GM19099 (cell line): ENCODE data around the gene MCTP2.

Experiments
- POLR2A ChIP-seq: IDR thresholded peaks from 3 replicates; pipeline ENCODE4 v1.6.1; 2011; ENCODE audit warnings: low read depth; ENCODE audit not compliant: insufficient read length; ENCODE audit errors: extremely low read depth

The MCTP2 gene

DNA sequence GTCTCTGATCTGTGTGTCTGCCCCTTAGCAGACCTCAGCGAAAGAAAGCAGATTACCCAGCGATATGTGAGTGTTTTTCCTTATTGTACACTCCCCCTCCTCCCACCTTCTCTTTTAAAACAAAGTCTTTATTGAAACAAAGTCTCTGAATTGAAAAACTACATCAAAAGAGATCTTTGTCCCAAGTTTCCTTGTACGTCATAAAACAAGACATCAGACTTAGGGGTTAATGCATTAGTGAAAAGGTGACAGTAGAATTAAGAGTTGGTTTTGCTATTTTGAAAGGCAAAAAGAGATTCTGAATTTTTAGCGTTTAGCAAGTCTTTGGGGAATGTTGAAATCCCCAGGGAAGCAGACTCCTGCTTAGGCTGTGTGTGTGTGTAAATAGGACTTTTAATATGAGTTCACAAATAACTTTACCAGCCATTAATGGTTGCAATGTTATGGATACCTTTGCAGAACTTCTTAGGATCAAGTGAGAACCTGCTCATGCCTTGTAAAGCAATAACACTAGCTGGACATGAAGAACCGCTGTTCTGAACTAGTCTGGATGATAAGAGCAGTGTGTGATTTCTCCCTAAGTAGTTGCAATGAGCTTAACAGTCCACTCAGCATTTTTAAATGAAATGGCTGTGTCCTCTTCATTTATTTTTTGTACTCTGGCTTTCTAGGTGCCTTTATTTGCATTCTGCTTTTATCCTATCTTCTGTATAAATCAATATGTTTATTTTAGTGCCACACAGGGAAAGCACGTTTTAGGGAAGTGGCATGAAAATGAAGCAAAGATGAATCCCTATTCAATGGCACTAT is 136.6 kb downstream of the MCTP2 start:
- no peak for TF ChIP-seq POLR2A

GRCh38 chr15:94370206-94370935 is 139.0 kb downstream of the MCTP2 start:
- TF ChIP-seq POLR2A = no peak

GRCh38 chr15:94370936-94371285 is 139.6 kb downstream of the MCTP2 start:
- TF ChIP-seq POLR2A = no peak

GRCh38 chr15:94372821-94373220 is 141.5 kb downstream of the MCTP2 start:
- no peak for TF ChIP-seq POLR2A

- TF ChIP-seq POLR2A = no peak
Observed at GRCh38 chr15:94375997-94376396, 144.6 kb downstream of the MCTP2 start.

DNA sequence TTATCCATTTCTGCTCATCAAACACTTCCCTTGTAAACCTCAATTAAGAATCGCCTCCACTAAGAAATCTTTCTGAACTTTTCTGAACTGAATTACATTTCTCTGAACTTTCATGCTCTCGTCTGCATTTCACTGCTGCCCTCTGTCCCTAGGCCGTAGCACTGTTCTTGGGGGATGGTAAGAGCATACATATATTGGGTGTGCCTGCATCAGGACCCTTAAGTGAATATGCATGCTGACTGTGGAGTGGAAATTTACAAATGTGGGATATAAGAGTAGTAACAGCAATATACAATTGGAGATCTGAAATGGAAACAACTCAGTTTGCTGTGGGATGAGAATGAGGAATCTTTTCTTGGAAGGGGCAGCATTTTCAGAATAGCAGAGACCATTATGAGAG is 148.6 kb downstream of the MCTP2 start:
- no peak for TF ChIP-seq POLR2A

GRCh38 chr15:94380798-94381197 is 149.4 kb downstream of the MCTP2 start:
- TF ChIP-seq POLR2A = no peak

- TF ChIP-seq POLR2A = no peak
Observed at GRCh38 chr15:94381384-94381783, 150.0 kb downstream of the MCTP2 start.

DNA sequence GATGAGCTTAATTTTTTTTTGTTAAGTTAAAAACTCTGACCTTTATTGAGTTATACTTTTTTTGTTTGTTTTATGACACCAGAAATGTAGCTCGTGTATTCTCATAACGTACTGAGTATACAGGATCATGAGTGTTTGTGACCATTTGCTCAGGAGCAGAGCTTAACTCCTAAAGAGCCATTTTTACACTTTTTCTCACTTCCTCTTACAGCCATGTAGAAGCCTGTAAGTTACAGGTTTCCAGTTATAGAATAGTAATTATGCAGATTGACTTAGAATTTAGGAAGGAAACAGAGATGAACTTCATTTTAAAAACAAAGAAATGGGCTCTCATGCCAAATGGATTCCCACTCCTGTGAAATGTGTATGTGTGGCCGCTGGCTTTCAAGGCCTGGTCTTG is 151.7 kb downstream of the MCTP2 start:
- TF ChIP-seq POLR2A = no peak

DNA sequence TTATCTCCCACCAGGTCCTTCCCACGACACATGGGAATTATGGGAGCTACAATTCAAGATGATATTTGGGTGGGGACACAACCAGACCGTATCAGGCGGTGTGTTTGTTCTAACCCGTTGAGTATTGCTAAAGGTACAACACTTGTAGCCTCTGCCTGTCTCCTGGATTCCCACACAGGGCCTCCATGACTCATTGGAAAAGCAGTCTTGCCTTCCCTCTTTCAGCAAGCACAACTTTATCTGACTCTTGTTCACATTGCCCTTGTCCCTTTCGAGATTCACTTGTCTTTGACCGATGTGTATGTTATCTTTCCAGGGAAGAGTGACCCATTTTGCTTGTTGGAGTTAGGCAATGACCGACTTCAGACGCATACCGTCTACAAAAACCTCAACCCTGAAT is 152.3 kb downstream of the MCTP2 start:
- TF ChIP-seq POLR2A = no peak

DNA sequence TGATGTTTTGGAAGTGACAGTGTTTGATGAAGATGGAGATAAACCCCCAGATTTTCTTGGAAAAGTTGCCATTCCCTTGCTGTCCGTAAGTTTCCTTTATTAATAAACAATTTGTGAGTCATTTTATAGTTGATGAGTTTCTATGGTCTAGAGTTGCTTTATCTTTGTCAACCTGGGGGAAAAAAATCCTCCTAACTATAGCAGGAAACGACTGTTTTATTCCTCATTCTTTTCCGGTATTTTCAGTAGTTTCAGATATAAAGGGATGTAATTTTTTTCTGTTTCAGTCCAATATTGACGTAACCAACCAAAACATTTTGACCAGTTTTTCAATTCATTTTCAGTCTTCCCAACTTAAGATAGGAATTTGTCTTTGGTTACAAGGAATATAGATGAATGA is 154.1 kb downstream of the MCTP2 start:
- TF ChIP-seq POLR2A = no peak

DNA sequence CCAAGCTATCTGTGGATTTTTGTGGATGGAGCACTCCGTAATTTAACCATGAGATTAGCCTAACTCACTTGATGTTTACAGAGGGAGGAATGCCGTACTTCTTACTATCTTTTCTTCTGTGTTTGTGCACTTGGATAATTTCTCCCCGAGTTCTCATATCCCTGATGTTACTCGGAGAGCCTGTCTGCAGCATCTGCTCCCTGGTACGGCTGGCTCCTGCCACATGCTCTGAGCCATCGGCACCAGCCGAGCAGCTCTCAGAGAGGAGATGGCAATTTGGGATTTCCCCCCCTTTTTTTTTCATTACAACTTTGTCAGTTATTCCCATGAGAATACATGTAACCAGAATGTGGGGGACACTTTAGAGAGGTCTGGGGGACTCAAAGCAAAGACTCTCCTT is 155.0 kb downstream of the MCTP2 start:
- TF ChIP-seq POLR2A = no peak

- TF ChIP-seq POLR2A = no peak
Observed at GRCh38 chr15:94387442-94387841, 156.1 kb downstream of the MCTP2 start.

DNA sequence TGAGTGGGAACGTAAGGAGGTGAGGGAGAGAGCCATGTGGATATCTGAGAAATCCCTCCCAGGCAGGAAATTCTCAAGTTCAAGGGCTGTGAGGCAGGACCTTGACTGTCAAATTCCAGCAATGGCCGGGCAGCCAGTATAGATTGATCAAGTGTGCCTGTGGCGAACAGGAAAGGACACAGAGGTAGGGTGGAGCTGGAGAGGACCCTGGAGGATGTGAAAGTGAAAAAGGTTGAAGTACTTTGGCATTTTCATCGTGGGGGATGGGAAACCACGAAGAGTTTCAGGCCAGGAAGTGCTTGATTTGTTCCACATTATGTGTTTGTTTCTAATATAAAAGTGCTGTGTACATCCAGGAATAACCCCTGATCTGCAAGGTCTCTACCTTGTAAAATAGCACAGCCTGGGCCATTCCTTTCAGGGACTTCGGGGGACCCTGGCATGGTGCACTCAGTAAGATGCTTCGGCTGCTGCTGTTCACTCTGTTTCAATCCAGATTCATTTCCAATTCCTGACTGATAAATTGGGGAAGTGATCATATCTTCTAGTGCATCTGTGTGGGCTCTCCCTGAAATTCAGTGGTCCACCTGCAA is 156.6 kb downstream of the MCTP2 start:
- TF ChIP-seq POLR2A = no peak

- TF ChIP-seq POLR2A = no peak
Observed at GRCh38 chr15:94395640-94396039, 164.3 kb downstream of the MCTP2 start.

GRCh38 chr15:94397337-94397736 is 166.0 kb downstream of the MCTP2 start:
- no peak for TF ChIP-seq POLR2A
